GM12878 (cell line): ENCODE results near the gene STMP1.

Experiments
- ATF3 ChIP-seq: IDR thresholded peaks from 2 replicates; pipeline ENCODE4 v1.6.1; 2011; ENCODE audit warnings: low read depth, mild to moderate bottlenecking, low read length, moderate library complexity, borderline replicate concordance; ENCODE audit errors: extremely low read depth
- CTCF ChIP-seq, 3 experiments: IDR thresholded peaks in 2 of 3; conservative IDR thresholded peaks in 1 of 3; 2 replicates each; pipeline ENCODE4 v1.5.1; 2011; ENCODE audit warnings: low read depth in 3 of 3, low read length in 3 of 3, mild to moderate bottlenecking in 3 of 3, control low read depth in 2 of 3, moderate library complexity in 2 of 3, inconsistent platforms in 1 of 3, mixed read lengths in 1 of 3; ENCODE audit not compliant: control insufficient read depth in 2 of 3, insufficient read depth in 1 of 3; ENCODE audit errors: extremely low read depth in 1 of 3
- E2F4 ChIP-seq: IDR thresholded peaks from 2 replicates; pipeline ENCODE4 v1.6.1; 2012; ENCODE audit warnings: low read depth, low read length, improper control_type of control experiment
- MTA2 ChIP-seq: fragments of 450-650 bp; IDR thresholded peaks from 2 replicates; pipeline ENCODE4 v1.6.1; 2016; ENCODE audit warnings: low read depth, mild to moderate bottlenecking, moderate library complexity
- NFYB ChIP-seq: IDR thresholded peaks from 2 replicates; pipeline ENCODE4 v1.6.1; 2011; ENCODE audit warnings: low read depth, mild to moderate bottlenecking, low read length, improper control_type of control experiment, moderate library complexity; ENCODE audit not compliant: insufficient read depth
- TBL1XR1 ChIP-seq: IDR thresholded peaks from 2 replicates; pipeline ENCODE4 v1.6.1; 2012; ENCODE audit warnings: low read depth, low read length, improper control_type of control experiment

GRCh38 chr7:135685306-135686084, 23.2 kb downstream of the STMP1 start:
- TF ChIP-seq MTA2 (no peak), CTCF (IDR thresholded peaks at IDR 0.05 in 2 of 3, conservative IDR thresholded peaks at IDR 0.05 in 1 of 3; ENCODE audit: control insufficient read depth in 2 of 3, extremely low read depth in 1 of 3, insufficient read depth in 1 of 3, low read depth in 3 of 3, low read length in 3 of 3) (no peak), NFYB (no peak), ATF3 (no peak), E2F4 (no peak), TBL1XR1 (no peak)
